Measurements from ENCODE around the gene LTBP1.

LTBP1 gene

DNA sequence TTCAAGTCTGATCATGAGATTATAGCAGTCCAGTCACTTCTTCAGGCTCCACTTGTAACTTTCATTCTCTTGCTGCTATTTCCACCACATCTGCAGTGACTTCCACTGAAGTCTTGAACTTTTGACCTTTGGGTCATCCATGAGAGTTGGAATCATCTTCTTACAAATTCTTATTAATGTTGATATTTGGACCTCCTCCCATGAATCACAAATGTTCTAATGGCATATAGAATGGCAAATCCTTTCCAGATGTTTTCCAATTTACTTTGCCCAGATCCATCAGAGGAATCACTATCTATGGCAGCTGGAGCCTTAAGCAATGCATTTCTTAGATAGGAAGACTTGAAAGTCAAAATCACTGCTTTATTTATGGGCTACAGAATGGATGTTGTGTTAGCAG is 159.4 kb downstream of the LTBP1 start:
- in situ Hi-C loops (cut with MboI; ENCODE audit: low sequenced_read_pairs): no loop called here

- in situ Hi-C loops (cut with MboI; ENCODE audit: low sequenced_read_pairs): no loop called here
Measured at GRCh38 chr2:33107690-33108482, 161.1 kb downstream of the LTBP1 start.

DNA sequence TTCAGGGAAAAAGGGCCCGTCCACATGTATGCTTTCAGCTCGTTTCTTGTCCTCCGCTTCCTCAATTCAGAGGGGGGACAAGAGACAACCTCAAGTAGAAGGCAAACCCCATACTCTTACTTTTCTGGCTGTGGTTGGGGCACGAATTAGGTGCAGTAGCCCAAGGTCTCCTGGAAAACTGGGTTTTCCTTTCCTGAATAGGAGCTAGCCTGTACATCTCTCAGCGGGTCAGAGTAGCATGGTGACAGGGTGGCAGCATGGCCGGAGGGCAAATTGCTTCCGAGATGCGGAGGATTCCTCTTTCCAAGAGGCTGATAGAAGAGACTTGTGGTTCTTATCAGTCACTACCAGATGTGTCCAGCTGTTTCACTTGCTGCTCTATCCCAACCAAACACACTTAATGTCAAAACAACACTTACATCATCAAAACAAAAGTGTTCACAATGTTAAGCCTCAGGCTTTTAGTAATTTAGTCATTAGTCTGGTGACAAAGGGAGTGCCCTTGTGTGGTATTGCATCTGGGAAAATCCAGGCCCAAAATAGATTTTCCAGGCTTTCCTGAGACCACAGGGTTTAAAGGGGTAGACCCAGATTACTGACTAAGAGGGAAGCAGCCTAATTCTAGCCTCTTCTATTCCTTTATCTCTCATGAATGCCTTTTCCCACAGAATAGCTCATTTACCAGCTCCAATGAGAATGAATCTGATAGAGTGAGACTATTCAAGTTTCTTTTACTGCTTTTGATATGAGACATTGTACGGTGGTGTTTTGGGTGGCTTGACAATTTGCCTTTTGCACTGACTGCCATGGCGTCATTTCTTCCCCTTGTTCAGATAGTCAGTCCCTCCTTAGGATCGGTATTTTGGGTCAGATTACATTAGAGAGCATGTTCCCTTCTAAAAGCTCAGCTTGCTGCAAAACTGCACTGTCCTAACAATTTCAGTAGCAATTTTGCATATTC is 162.0 kb downstream of the LTBP1 start:
- in situ Hi-C loops (cut with MboI; ENCODE audit: low sequenced_read_pairs): no loop called here

- in situ Hi-C loops (cut with MboI; ENCODE audit: low sequenced_read_pairs): no loop called here
Measured at GRCh38 chr2:33110461-33110860, 163.7 kb downstream of the LTBP1 start.

GRCh38 chr2:33111002-33111446 is 164.3 kb downstream of the LTBP1 start:
- in situ Hi-C loops (cut with MboI; ENCODE audit: low sequenced_read_pairs): no loop called here

- in situ Hi-C loops (cut with MboI; ENCODE audit: low sequenced_read_pairs): no loop called here
Measured at GRCh38 chr2:33115196-33115595, 168.4 kb downstream of the LTBP1 start.

DNA sequence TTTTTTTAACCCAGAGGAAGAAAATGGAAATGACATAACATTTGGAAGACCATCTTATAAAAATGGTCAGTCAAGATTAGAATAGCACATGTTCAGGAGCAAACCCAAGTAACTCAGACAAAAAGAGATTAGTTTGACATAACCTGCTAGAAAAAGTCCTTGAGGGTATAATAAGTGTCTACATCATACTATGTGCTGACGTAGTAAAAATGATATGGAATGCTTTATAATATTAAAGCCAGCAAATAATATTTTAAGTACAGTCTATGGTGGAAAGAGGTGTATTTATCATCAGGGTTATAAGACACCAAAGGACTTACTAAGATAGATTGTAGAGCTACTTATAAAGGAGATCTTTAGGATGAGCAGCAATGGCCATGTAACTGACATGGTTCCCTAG is 169.0 kb downstream of the LTBP1 start:
- in situ Hi-C loops (cut with MboI; ENCODE audit: low sequenced_read_pairs): no loop called here

- in situ Hi-C loops (cut with MboI; ENCODE audit: low sequenced_read_pairs): no loop called here
Measured at GRCh38 chr2:33116799-33117198, 170.0 kb downstream of the LTBP1 start.

- in situ Hi-C loops (cut with MboI; ENCODE audit: low sequenced_read_pairs): no loop called here
Measured at GRCh38 chr2:33118651-33119050, 171.9 kb downstream of the LTBP1 start.

DNA sequence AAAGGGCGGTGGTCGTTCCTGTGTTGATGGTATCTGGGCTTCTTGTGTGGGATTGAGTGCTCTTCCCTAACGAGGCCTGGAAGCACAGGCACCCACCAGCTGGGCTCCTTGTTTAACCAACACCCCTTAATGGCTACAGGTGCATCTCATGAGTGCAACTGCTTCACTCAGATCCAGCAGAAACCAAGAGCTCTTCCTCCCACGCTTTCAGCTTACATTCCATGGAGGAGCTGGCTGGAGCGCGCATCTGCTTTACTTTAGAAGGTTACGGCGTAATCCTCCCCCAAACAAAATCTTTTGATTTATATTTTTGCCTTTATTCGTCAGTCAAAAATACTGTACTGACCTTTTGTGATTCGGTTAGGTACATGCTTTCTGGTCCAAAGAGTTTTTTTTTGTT is 174.7 kb downstream of the LTBP1 start:
- in situ Hi-C loops (cut with MboI; ENCODE audit: low sequenced_read_pairs): no loop called here

- in situ Hi-C loops (cut with MboI; ENCODE audit: low sequenced_read_pairs): no loop called here
Measured at GRCh38 chr2:33121925-33122324, 175.2 kb downstream of the LTBP1 start.

DNA sequence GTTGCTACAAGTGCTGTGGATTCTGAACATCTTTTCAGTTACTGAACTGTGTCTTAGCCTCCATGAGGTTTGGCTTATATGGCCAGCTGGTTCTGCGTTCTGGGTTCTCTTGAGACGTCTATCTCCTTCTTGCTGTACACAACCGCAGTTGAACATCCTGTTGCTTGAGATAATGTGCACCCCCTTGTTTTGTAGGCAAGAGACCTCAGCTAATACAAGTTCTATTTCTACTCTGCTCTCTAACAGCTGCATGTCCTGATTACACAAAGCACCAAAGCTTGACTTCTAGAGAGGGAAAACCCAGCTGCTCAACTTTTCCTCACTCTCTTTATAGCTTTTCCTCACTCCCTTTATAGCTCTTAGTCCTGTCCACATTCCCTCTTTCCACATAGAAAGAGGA is 176.0 kb downstream of the LTBP1 start:
- in situ Hi-C loops (cut with MboI; ENCODE audit: low sequenced_read_pairs): no loop called here

DNA sequence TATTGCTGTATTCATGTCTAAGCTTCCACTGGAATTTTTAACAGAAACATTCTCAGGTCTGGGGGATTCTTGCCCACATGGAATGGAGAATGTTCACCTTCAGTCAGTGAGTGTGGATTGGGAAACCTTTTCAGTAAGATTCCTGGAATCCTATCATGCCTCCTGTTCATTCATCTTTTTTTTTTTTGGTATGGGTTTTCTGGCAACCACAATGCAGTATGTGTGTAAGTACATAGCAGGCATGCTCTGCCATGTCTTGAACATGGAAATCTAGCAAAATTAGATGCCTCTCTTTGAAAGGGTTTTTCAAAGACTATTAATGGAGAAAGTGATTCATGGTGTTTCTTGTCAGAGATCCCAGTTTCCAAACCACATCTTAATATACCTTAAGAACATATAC is 176.5 kb downstream of the LTBP1 start:
- in situ Hi-C loops (cut with MboI; ENCODE audit: low sequenced_read_pairs): no loop called here

- in situ Hi-C loops (cut with MboI; ENCODE audit: low sequenced_read_pairs): no loop called here
Measured at GRCh38 chr2:33126552-33126951, 179.8 kb downstream of the LTBP1 start.

GRCh38 chr2:33126958-33127357 is 180.2 kb downstream of the LTBP1 start:
- in situ Hi-C loops (cut with MboI; ENCODE audit: low sequenced_read_pairs): no loop called here

- in situ Hi-C loops (cut with MboI; ENCODE audit: low sequenced_read_pairs): no loop called here
Measured at GRCh38 chr2:33129263-33130053, 182.7 kb downstream of the LTBP1 start.

DNA sequence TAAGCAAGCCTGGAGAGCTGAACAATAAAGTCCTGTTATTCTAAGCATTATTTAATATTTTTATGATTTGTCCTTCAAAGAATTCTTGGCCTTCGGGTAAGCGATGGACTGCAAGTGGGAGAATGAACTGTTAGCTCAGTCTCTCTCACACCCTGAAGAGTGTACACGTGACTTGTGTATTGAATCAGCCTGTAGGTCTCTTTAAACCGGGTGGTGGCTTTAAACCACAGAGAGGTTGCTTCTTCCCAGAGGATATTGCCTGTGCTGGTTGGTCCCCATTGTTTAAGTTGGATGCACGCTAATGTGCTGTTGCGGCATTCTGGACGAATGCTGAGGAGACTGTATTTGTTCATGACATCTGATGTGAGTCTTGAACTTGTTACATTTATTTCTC is 183.3 kb downstream of the LTBP1 start:
- in situ Hi-C loops (cut with MboI; ENCODE audit: low sequenced_read_pairs): no loop called here

DNA sequence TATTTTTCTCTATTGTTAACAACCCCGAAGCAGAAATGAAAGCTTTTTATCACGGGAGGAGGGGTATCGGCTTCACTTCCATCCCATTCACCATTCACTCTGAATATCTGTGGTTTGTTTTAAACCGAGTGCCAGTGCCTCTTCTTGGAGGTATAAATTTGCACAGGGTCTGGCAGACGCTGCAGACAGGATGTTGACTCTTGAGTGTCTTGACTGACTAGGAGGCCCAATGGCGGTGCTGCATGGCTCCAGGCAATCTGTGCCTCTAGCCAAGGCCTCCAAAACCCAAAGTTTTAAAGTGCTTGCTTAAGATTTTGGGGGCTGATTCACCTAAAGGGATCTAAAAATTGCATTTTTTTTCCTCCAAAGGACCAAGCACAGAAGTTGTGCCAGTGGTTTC is 183.8 kb downstream of the LTBP1 start:
- in situ Hi-C loops (cut with MboI; ENCODE audit: low sequenced_read_pairs): no loop called here

- in situ Hi-C loops (cut with MboI; ENCODE audit: low sequenced_read_pairs): no loop called here
Measured at GRCh38 chr2:33131111-33131510, 184.4 kb downstream of the LTBP1 start.

GRCh38 chr2:33131749-33132148 is 185.0 kb downstream of the LTBP1 start:
- in situ Hi-C loops (cut with MboI; ENCODE audit: low sequenced_read_pairs): no loop called here

DNA sequence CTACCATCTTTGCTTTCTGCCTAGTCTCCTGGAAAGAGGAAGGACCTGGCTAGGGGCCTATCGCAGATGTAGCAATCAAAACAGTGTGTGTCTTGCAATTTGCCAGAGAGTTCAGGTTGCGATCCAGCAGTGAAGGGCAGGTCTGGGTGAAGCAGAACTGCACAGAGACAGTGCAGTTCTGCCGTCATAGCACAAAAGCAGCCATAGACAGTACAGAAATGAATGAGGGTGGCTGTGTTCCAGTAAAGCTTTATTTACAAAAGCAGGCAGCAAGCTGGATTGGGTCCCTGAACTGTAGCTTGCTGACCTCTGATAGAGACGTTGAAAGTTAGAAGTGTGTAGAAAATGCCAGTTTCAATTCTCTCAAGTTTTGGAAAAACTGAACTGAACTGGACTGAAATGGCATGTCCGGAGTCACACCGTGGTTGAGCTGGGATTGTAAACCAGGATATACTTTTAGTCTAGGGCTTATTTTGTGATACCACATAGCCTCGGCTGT is 186.8 kb downstream of the LTBP1 start:
- in situ Hi-C loops (cut with MboI; ENCODE audit: low sequenced_read_pairs): no loop called here
